Thoracic aorta (tissue), 2 donors: ENCODE measurements around the gene ARL10. TPM values are rescaled to one million over a fixed set of nuclear protein-coding genes. Genes with fewer than 3 reads are reported as not detected.

Experiments used
- ATAC-seq: fragments of 150-250 bp; one replicate; pipeline ENCODE4 v1.8.0; 2017; ENCODE audit warnings: low read depth; ENCODE audit not compliant: insufficient number of reproducible peaks, low FRiP score
- DNase-seq: peaks from one replicate; pipeline ENCODE4 v3.0.0-alpha.2; 2020; ENCODE audit warnings: low spot score
- H3K27ac ChIP-seq, 2 donors: fragments of 200-600 bp; sonication (generic); 1 replicate in 1 of 2; 2 replicates in 1 of 2; pipeline ENCODE4 v1.5.1; 2016; ENCODE audit warnings: mild to moderate bottlenecking in 2 of 2, moderate library complexity in 2 of 2
- H3K27me3 ChIP-seq: fragments of 200-600 bp; sonication (generic); replicated peaks from 2 replicates; pipeline ENCODE4 v1.6.0; 2016; ENCODE audit warnings: mild to moderate bottlenecking; ENCODE audit not compliant: insufficient read depth
- H3K36me3 ChIP-seq: fragments of 200-600 bp; sonication (generic); one replicate; pipeline ENCODE4 v1.5.1; 2016
- H3K4me1 ChIP-seq, 2 donors: fragments of 200-600 bp; sonication (generic); 1 replicate in 1 of 2; 2 replicates in 1 of 2; pipeline versions ENCODE4 v1.5.1 to v1.6.0; 2016; ENCODE audit warnings: low read depth in 2 of 2, mild to moderate bottlenecking in 1 of 2; ENCODE audit not compliant: control insufficient read depth in 1 of 2
- H3K4me3 ChIP-seq: fragments of 200-600 bp; sonication (generic); 2 replicates; pipeline ENCODE4 v1.5.1; 2016; ENCODE audit warnings: mild to moderate bottlenecking
- H3K9me3 ChIP-seq: fragments of 200-600 bp; sonication (generic); 2 replicates; pipeline ENCODE4 v1.5.1; 2016
- total RNA-seq, 2 donors: library from RNA; depleted of rRNA; stranded (reverse); fragments of >200 nt; gene quantifications; one replicate each; pipeline versions ENCODE4 v1.1.0 to v1.2.3, GENCODE V29; 2016
- TF ChIP-seq, protein P1 (sequence below): fragments of 200-600 bp; sonication (generic); IDR thresholded peaks from one replicate; pipeline ENCODE4 v1.5.1; 2019; ENCODE audit warnings: antibody characterized with exemption

The ARL10 gene, protein sequence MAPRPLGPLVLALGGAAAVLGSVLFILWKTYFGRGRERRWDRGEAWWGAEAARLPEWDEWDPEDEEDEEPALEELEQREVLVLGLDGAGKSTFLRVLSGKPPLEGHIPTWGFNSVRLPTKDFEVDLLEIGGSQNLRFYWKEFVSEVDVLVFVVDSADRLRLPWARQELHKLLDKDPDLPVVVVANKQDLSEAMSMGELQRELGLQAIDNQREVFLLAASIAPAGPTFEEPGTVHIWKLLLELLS
- total RNA-seq, result 10 to 100 TPM; 10.4 to 14.8 TPM

DNA sequence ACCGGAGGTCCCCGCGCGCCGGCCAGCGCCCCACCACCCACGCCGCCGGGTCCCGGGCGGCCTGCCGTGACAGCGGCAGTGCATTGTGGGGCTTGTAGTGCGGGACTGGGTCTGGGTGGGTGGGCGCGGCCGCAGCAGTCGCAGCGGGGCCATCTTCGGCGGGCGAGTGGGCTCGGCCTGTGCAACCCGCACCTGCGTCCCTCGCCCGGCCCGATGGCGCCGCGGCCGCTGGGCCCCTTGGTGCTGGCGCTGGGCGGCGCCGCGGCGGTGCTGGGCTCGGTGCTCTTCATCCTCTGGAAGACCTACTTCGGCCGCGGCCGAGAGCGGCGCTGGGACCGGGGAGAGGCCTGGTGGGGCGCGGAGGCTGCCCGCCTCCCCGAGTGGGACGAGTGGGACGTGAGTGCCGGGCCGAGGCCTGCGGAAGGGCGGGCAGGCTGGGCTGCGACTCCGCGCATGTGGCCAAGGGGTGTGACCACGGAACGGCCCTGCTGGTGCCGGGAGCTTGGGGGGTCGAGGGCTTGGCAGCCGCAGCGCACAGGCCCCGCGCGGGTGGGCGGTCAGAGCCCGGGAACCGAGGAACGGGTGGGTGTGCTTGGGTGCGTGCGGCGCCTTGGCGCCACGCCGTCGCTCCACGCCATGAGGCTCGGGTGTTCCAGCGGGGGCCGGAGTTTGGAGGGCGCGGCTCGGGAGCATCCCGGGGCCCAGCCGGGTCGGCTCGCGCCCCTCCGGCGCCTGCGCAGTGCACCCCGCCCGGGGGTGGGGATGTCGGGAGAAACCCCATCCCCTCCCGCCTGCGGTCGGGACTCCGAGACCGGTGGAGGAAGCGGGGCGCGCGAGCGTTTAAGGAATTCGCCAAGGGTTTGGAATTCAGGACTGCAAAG is at the start of gene ARL10:
ARL10 (plus strand) TSS at position 137 of the 881 bp plus-strand sequence; CDS start at position 214, 77 bp downstream.
- Histone ChIP-seq H3K9me3 (no peaks in the 10 kb centered on the region), H3K4me1 (peaks cover 3 to 18% of the 10 kb centered on the region in 2 donors), H3K4me3 (peak within 1 kb of the TSS; percentile 95), H3K27me3 (no peaks in the 10 kb centered on the region), H3K36me3 (peaks cover 6% of the 10 kb centered on the region), H3K27ac (peak within 1 kb of the TSS; percentile 71 to 73)
- no peak for ATAC-seq
- TF ChIP-seq, protein P1, sequence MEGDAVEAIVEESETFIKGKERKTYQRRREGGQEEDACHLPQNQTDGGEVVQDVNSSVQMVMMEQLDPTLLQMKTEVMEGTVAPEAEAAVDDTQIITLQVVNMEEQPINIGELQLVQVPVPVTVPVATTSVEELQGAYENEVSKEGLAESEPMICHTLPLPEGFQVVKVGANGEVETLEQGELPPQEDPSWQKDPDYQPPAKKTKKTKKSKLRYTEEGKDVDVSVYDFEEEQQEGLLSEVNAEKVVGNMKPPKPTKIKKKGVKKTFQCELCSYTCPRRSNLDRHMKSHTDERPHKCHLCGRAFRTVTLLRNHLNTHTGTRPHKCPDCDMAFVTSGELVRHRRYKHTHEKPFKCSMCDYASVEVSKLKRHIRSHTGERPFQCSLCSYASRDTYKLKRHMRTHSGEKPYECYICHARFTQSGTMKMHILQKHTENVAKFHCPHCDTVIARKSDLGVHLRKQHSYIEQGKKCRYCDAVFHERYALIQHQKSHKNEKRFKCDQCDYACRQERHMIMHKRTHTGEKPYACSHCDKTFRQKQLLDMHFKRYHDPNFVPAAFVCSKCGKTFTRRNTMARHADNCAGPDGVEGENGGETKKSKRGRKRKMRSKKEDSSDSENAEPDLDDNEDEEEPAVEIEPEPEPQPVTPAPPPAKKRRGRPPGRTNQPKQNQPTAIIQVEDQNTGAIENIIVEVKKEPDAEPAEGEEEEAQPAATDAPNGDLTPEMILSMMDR, result no peak
- DNase-seq, result no peak

DNA sequence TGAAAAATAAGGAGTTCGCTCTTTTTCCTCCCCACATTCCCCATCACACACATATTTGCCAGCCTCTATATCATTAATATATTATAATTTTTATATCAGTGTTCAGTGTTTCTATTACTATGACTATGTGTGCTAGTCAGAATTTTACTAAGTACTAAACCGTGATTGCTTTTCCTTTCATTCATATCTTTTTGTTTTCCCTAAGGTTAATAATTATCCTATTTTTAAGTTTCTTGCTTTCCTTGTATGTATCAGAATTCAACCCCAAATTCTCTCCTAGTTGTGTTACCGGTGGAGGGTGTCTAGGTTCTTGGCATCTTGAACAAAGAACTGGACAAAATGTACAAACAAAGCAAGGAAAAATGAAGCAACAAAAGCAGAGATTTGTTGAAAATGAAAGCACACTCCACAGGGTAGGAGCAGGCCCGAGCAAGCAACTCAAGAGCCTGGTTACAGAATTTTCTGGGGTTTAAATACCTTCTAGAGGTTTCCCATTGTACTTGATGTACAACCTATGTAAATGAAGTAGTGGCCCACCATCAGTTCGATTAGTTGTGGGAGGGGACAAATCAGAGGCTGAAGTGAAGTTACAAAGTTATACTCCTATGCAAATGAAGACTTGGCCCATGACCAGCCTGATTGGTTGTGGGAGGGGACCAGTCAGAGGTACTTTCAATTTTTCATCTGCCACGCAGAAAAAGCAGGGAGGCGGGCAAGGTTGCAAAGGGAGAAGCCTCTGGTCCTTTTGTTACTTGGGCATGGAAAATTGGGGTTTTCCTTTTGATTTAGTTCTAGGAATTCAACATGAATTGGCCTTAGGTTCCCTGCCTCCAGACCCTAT is 47.5 kb upstream of the ARL10 start:
- Histone ChIP-seq H3K4me3 (no peak overlapping the region), H3K27ac (no peak overlapping the region), H3K27me3 (no peaks in the 10 kb centered on the region), H3K4me1 (no peaks in the 10 kb centered on the region), H3K36me3 (peaks cover 9% of the 10 kb centered on the region), H3K9me3 (no peaks in the 10 kb centered on the region)
- ATAC-seq, result no peak
- TF ChIP-seq, protein P1, result no peak
- no peak for DNase-seq

DNA sequence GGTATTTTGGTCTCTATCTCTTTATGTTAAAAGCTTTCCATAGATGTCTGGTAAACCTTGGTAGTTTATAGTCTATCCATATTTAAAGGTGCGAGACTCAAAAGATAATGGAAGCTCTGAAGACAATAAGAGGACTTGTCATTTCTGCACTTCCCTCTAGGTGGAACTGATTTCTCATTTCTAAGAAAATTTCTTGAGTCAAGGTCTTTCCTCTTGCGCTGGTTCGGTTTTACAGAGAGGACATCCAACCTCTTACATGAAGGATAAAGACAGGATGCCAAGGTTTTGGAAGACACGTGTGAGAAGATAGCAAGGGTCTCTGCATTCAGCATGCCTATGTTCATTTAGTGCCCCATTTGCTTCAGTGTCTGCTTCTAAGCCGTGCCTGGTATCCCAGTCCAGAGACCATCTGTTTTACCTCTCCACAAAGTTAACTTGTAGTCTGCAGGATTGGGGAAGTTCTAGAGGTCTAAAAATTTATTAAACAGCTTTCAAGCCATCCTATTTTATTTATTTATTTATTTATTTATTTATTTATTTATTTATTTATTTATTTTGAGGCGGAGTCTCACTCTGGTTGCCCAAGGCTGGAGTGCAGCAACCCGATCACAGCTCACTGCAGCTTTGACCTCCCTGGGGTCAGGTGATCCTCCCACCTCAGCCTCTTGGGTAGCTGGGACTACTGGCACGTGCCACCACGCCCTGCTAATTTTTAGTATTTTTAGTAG is 45.3 kb upstream of the ARL10 start:
- DNase-seq, result no peak
- Histone ChIP-seq H3K4me1 (no peaks in the 10 kb centered on the region), H3K27ac (no peak overlapping the region), H3K36me3 (peaks cover 9% of the 10 kb centered on the region), H3K4me3 (no peak overlapping the region), H3K27me3 (no peaks in the 10 kb centered on the region), H3K9me3 (no peaks in the 10 kb centered on the region)
- TF ChIP-seq, protein P1, result no peak
- no peak for ATAC-seq

DNA sequence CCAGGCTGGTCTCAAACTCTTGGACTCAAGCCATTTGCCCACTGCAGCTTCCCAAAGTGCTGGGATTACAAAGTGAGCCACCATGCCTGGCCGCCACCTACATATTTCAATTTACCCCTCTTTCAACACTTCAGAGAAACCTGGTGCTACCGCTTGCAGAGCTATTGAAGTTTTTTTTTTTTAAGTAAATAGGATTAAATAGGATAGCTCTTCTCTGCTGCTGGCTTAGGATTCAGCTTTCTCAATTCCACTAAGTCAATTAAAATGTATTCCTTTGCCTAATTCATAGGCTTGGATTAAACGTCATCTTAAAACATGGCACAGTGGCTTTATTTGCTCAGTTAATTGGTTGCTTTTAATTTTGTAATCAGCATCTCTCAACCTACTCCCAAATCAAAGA is 44.7 kb upstream of the ARL10 start:
- TF ChIP-seq, protein P1, result no peak

More for the DNA sequence above, 44.7 kb upstream of the ARL10 start:
- no peak overlapping the region for H3K27ac ChIP-seq
- H3K36me3 ChIP-seq, result peaks cover 9% of the 10 kb centered on the region
- no peaks in the 10 kb centered on the region for H3K27me3 ChIP-seq
- no peak for DNase-seq
- H3K4me1 ChIP-seq, result no peaks in the 10 kb centered on the region
- no peaks in the 10 kb centered on the region for H3K9me3 ChIP-seq
- no peak overlapping the region for H3K4me3 ChIP-seq
- ATAC-seq, result no peak
